Measurements from ENCODE around the gene BRK1.

- TF ChIP-seq GATA3 (IDR thresholded peaks at IDR 0.05; ENCODE audit: low read depth, low read length) (no peak), GATA2 (IDR thresholded peaks at IDR 0.05; ENCODE audit: low read depth, low read length) (no peak)
These were observed 3.9 kb downstream of the BRK1 start for GRCh38 chr3:10119376-10119775.
